HUES64 (cell line): ENCODE measurements around the gene LRRC4C.

ENCODE experiments used
- H3K27ac ChIP-seq: 2 replicates; pipeline ENCODE4 v1.7.0; 2013; ENCODE audit warnings: low read depth, low read length, inconsistent platforms
- H3K27me3 ChIP-seq: 2 replicates; pipeline ENCODE4 v1.6.1; 2013; ENCODE audit warnings: mild to moderate bottlenecking, low read length; ENCODE audit not compliant: insufficient read depth
- H3K36me3 ChIP-seq: 2 replicates; pipeline ENCODE4 v1.6.1; 2013; ENCODE audit warnings: mild to moderate bottlenecking, low read length; ENCODE audit not compliant: insufficient read depth
- H3K4me1 ChIP-seq: 2 replicates; pipeline ENCODE4 v1.6.1; 2013; ENCODE audit warnings: mild to moderate bottlenecking, low read length, moderate library complexity; ENCODE audit not compliant: insufficient read depth
- H3K4me3 ChIP-seq: 2 replicates; pipeline ENCODE4 v1.5.1; 2013; ENCODE audit warnings: mild to moderate bottlenecking, low read length, moderate library complexity
- H3K9ac ChIP-seq: 2 replicates; pipeline ENCODE4 v1.6.1; 2013; ENCODE audit warnings: mild to moderate bottlenecking, low read depth, low read length
- H3K9me3 ChIP-seq: 2 replicates; pipeline ENCODE4 v1.6.1; 2013; ENCODE audit warnings: low read depth, low read length; ENCODE audit not compliant: insufficient read depth
- WGBS: fragments of 150-250, 120-280 bp; methylation state at CpG from one replicate; pipeline ENCODE4 v1.1.7; 2013; ENCODE audit warnings: missing lambda C conversion rate; 5-methylcytosine and 5-hydroxymethylcytosine counted together

The LRRC4C gene

GRCh38 chr11:41118521-41118920 lies 340.9 kb downstream of the LRRC4C start:
- WGBS = 45% methylated on average over 2 of the region's 2 CpGs
- Histone ChIP-seq H3K9me3 (no peaks in the 10 kb centered on the region), H3K27ac (peak overlapping the region; percentile 83; the same call in 1 of the 2 replicates), H3K27me3 (no peaks in the 10 kb centered on the region), H3K4me1 (peaks cover 61% of the 10 kb centered on the region), H3K4me3 (no peak overlapping the region), H3K9ac (no peak overlapping the region), H3K36me3 (no peaks in the 10 kb centered on the region)

GRCh38 chr11:41116970-41117369 lies 342.5 kb downstream of the LRRC4C start:
- Histone ChIP-seq H3K4me1 (peaks cover 65% of the 10 kb centered on the region), H3K27ac (peak overlapping the region; percentile 44; the same call in 1 of the 2 replicates), H3K9me3 (no peaks in the 10 kb centered on the region), H3K36me3 (no peaks in the 10 kb centered on the region), H3K4me3 (no peak overlapping the region), H3K27me3 (no peaks in the 10 kb centered on the region), H3K9ac (no peak overlapping the region)
- WGBS = 41% methylated on average over 3 of the region's 3 CpGs

- H3K4me1 ChIP-seq = peaks cover 70% of the 10 kb centered on the region
- peak overlapping the region; percentile 78 for H3K27ac ChIP-seq
- no peaks in the 10 kb centered on the region for H3K27me3 ChIP-seq
- H3K9me3 ChIP-seq = no peaks in the 10 kb centered on the region
- no peaks in the 10 kb centered on the region for H3K36me3 ChIP-seq
- no peak overlapping the region; the same call in 1 of the 2 replicates for H3K9ac ChIP-seq
- 0 out of 2 replicates have a peak overlapping the region, but pooled peaks have one; percentile 8 for H3K4me3 ChIP-seq
Observed at GRCh38 chr11:41115066-41115465, 344.4 kb downstream of the LRRC4C start.

- H3K27me3 ChIP-seq = no peaks in the 10 kb centered on the region
- H3K4me3 ChIP-seq = no peak overlapping the region
- H3K27ac ChIP-seq = no peak overlapping the region
- H3K4me1 ChIP-seq = peaks cover 52% of the 10 kb centered on the region
- no peaks in the 10 kb centered on the region for H3K9me3 ChIP-seq
- 89% methylated on average over 1 of the region's 2 CpGs for WGBS
- H3K9ac ChIP-seq = no peak overlapping the region
- H3K36me3 ChIP-seq = no peaks in the 10 kb centered on the region
Observed at GRCh38 chr11:41113160-41113559, 346.3 kb downstream of the LRRC4C start.

- no peak overlapping the region for H3K9ac ChIP-seq
- no peak overlapping the region for H3K4me3 ChIP-seq
- WGBS = 100% methylated on average over 1 of the region's 4 CpGs
- peaks cover 28% of the 10 kb centered on the region for H3K4me1 ChIP-seq
- H3K9me3 ChIP-seq = no peaks in the 10 kb centered on the region
- H3K27me3 ChIP-seq = no peaks in the 10 kb centered on the region
- no peak overlapping the region for H3K27ac ChIP-seq
- no peaks in the 10 kb centered on the region for H3K36me3 ChIP-seq
Observed at GRCh38 chr11:41110527-41110926, 348.9 kb downstream of the LRRC4C start.

GRCh38 chr11:41102471-41102870 lies 357.0 kb downstream of the LRRC4C start:
- no peaks in the 10 kb centered on the region for H3K27me3 ChIP-seq
- no peak overlapping the region for H3K4me3 ChIP-seq
- no peaks in the 10 kb centered on the region for H3K9me3 ChIP-seq
- no peak overlapping the region for H3K9ac ChIP-seq
- no peaks in the 10 kb centered on the region for H3K4me1 ChIP-seq
- H3K27ac ChIP-seq = no peak overlapping the region
- 97% methylated on average over 3 of the region's 4 CpGs for WGBS
- H3K36me3 ChIP-seq = no peaks in the 10 kb centered on the region

GRCh38 chr11:41099654-41100053 lies 359.8 kb downstream of the LRRC4C start:
- H3K27ac ChIP-seq = no peak overlapping the region
- no peak overlapping the region for H3K9ac ChIP-seq
- H3K36me3 ChIP-seq = no peaks in the 10 kb centered on the region
- H3K4me3 ChIP-seq = no peak overlapping the region
- H3K9me3 ChIP-seq = no peaks in the 10 kb centered on the region
- no peaks in the 10 kb centered on the region for H3K4me1 ChIP-seq
- 92% methylated on average over 1 of the region's 1 CpG for WGBS
- H3K27me3 ChIP-seq = no peaks in the 10 kb centered on the region

- 100% methylated on average over 1 of the region's 1 CpG for WGBS
- Histone ChIP-seq H3K27me3 (no peaks in the 10 kb centered on the region), H3K4me1 (peaks cover 7% of the 10 kb centered on the region; the same call in 1 of the 2 replicates), H3K4me3 (no peak overlapping the region), H3K9ac (no peak overlapping the region), H3K36me3 (no peaks in the 10 kb centered on the region), H3K9me3 (no peaks in the 10 kb centered on the region), H3K27ac (no peak overlapping the region)
Observed at GRCh38 chr11:41085123-41085522, 374.3 kb downstream of the LRRC4C start.

- H3K4me3 ChIP-seq = no peak overlapping the region
- H3K4me1 ChIP-seq = peaks cover 7% of the 10 kb centered on the region; the same call in 1 of the 2 replicates
- no peaks in the 10 kb centered on the region for H3K27me3 ChIP-seq
- H3K27ac ChIP-seq = no peak overlapping the region
- 96% methylated on average over 7 of the region's 8 CpGs for WGBS
- H3K9me3 ChIP-seq = no peaks in the 10 kb centered on the region
- H3K9ac ChIP-seq = no peak overlapping the region
- no peaks in the 10 kb centered on the region for H3K36me3 ChIP-seq
Observed at GRCh38 chr11:41081756-41082285, 377.6 kb downstream of the LRRC4C start.

GRCh38 chr11:41074318-41074717 lies 385.1 kb downstream of the LRRC4C start:
- Histone ChIP-seq H3K36me3 (no peaks in the 10 kb centered on the region), H3K4me1 (no peaks in the 10 kb centered on the region), H3K27me3 (no peaks in the 10 kb centered on the region)

GRCh38 chr11:41065432-41065831 lies 394.0 kb downstream of the LRRC4C start:
- Histone ChIP-seq H3K4me3 (no peak overlapping the region), H3K27ac (no peak overlapping the region), H3K36me3 (no peaks in the 10 kb centered on the region), H3K27me3 (no peaks in the 10 kb centered on the region), H3K9ac (no peak overlapping the region), H3K9me3 (no peaks in the 10 kb centered on the region), H3K4me1 (no peaks in the 10 kb centered on the region)
- 83% methylated on average over 8 of the region's 8 CpGs for WGBS

More at GRCh38 chr11:41074318-41074717, 385.1 kb downstream of the LRRC4C start:
- H3K4me3 ChIP-seq = no peak overlapping the region
- H3K9me3 ChIP-seq = no peaks in the 10 kb centered on the region
- H3K27ac ChIP-seq = no peak overlapping the region
- no peak overlapping the region for H3K9ac ChIP-seq

GRCh38 chr11:41058138-41058537 lies 401.3 kb downstream of the LRRC4C start:
- H3K27ac ChIP-seq = no peak overlapping the region
- H3K9me3 ChIP-seq = no peaks in the 10 kb centered on the region
- no peak overlapping the region for H3K9ac ChIP-seq
- whole genome bisulfite sequencing = 95% methylated on average over 5 of the region's 5 CpGs
- H3K4me1 ChIP-seq = peaks cover 4% of the 10 kb centered on the region; the same call in 1 of the 2 replicates
- no peaks in the 10 kb centered on the region for H3K27me3 ChIP-seq
- H3K36me3 ChIP-seq = no peaks in the 10 kb centered on the region
- no peak overlapping the region for H3K4me3 ChIP-seq
